GM18951 (cell line): ENCODE data around the gene HERPUD1.
"Not testable (repeated sequence)": the region's sequence is repeated elsewhere in the genome, so short reads cannot be mapped to it uniquely, and the experiment has no call there.

Experiments used
- POLR2A ChIP-seq: IDR thresholded peaks from 4 replicates; pipeline ENCODE4 v1.6.1; 2011; ENCODE audit warnings: mild to moderate bottlenecking; ENCODE audit not compliant: insufficient read length, insufficient read depth; ENCODE audit errors: extremely low read depth
- in situ Hi-C: fragments of 300-500 bp; cut with MboI; formaldehyde crosslinking; loops from one replicate; pipeline ENCODE4 v1.12.0; 2022; ENCODE audit warnings: low sequenced_read_pairs, mixed read lengths, inconsistent platforms; ENCODE audit not compliant: unreplicated experiment

The HERPUD1 gene

GRCh38 chr16:56931892-56932720 is at the start of gene HERPUD1:
TSS of gene HERPUD1 (plus strand) at chr16:56932142. CDS start at chr16:56932245, 103 bp downstream.
- peak; percentile 99 for TF ChIP-seq POLR2A
- in situ Hi-C loops: no loop called here

- no peak for TF ChIP-seq POLR2A
- in situ Hi-C loops: no loop called here
Observed at GRCh38 chr16:56883586-56883985, 48.4 kb upstream of the HERPUD1 start.

- in situ Hi-C loops: no loop called here
- no peak for TF ChIP-seq POLR2A
Observed at GRCh38 chr16:56884026-56884582, 47.8 kb upstream of the HERPUD1 start.

- in situ Hi-C loops: not testable (repeated sequence)
Observed at GRCh38 chr16:56884929-56885328, 47.0 kb upstream of the HERPUD1 start.

- in situ Hi-C loops: no loop called here
Observed at GRCh38 chr16:56885446-56886162, 46.3 kb upstream of the HERPUD1 start.

GRCh38 chr16:56886296-56886695 is 45.6 kb upstream of the HERPUD1 start:
- in situ Hi-C loops: no loop called here
- no peak for TF ChIP-seq POLR2A

More at GRCh38 chr16:56885446-56886162, 46.3 kb upstream of the HERPUD1 start:
- TF ChIP-seq POLR2A: no peak

GRCh38 chr16:56886826-56887225 is 45.1 kb upstream of the HERPUD1 start:
- no peak for TF ChIP-seq POLR2A
- in situ Hi-C loops: no loop called here

- TF ChIP-seq POLR2A: no peak
- in situ Hi-C loops: no loop called here
Observed at GRCh38 chr16:56888806-56889205, 43.1 kb upstream of the HERPUD1 start.

GRCh38 chr16:56889206-56889605 is 42.7 kb upstream of the HERPUD1 start:
- in situ Hi-C loops: no loop called here
- TF ChIP-seq POLR2A: no peak

GRCh38 chr16:56891685-56892084 is 40.3 kb upstream of the HERPUD1 start:
- in situ Hi-C loops: no loop called here
- TF ChIP-seq POLR2A: no peak

GRCh38 chr16:56892705-56893104 is 39.2 kb upstream of the HERPUD1 start:
- TF ChIP-seq POLR2A: no peak
- in situ Hi-C loops: no loop called here

- no peak for TF ChIP-seq POLR2A
- in situ Hi-C loops: no loop called here
Observed at GRCh38 chr16:56894331-56894917, 37.5 kb upstream of the HERPUD1 start.

GRCh38 chr16:56895813-56896212 is 36.1 kb upstream of the HERPUD1 start:
- in situ Hi-C loops: no loop called here
- TF ChIP-seq POLR2A: no peak

GRCh38 chr16:56896244-56896643 is 35.7 kb upstream of the HERPUD1 start:
- no peak for TF ChIP-seq POLR2A
- in situ Hi-C loops: no loop called here
